MM.1S (cell line): Measurements from ENCODE around the gene MYO1G.

Experiments used
- DNase-seq: peaks from one replicate; pipeline ENCODE4 v3.0.0-alpha.2; 2015
- H2AFZ ChIP-seq: fragments of 300-600 bp; sonication (generic); 2 replicates; pipeline ENCODE4 v1.6.0; 2016; ENCODE audit warnings: antibody characterized with exemption, low read length
- H3F3A ChIP-seq: fragments of 300-600 bp; sonication (generic); 2 replicates; pipeline ENCODE4 v1.6.1; 2016; ENCODE audit warnings: mild to moderate bottlenecking, antibody characterized with exemption, low read length, moderate library complexity, mixed read lengths; ENCODE audit not compliant: insufficient read depth
- H3K27ac ChIP-seq: fragments of 300-600 bp; sonication (generic); 2 replicates; pipeline ENCODE4 v1.5.1; 2016; ENCODE audit warnings: mild to moderate bottlenecking, low read length
- H3K27me3 ChIP-seq: fragments of 300-600 bp; sonication (generic); replicated peaks from 2 replicates; pipeline ENCODE4 v1.6.0; 2016; ENCODE audit warnings: low read length; ENCODE audit not compliant: insufficient read depth
- H3K36me3 ChIP-seq: fragments of 300-600 bp; sonication (generic); replicated peaks from 2 replicates; pipeline ENCODE4 v1.6.1; 2016; ENCODE audit warnings: mild to moderate bottlenecking, low read length, mixed read lengths; ENCODE audit not compliant: insufficient read depth
- H3K4me1 ChIP-seq: fragments of 300-600 bp; sonication (generic); 2 replicates; pipeline ENCODE4 v1.6.1; 2016; ENCODE audit warnings: low read length, mixed read lengths
- H3K4me2 ChIP-seq: fragments of 300-600 bp; sonication (generic); 2 replicates; pipeline ENCODE4 v1.6.0; 2016; ENCODE audit warnings: low read depth, low read length
- H3K4me3 ChIP-seq: fragments of 300-600 bp; sonication (generic); 2 replicates; pipeline ENCODE4 v1.5.1; 2016; ENCODE audit warnings: low read length, mixed read lengths
- H3K79me2 ChIP-seq: fragments of 300-600 bp; sonication (generic); 2 replicates; pipeline ENCODE4 v1.6.1; 2016; ENCODE audit warnings: mixed run types, low read length, mixed read lengths
- H3K9ac ChIP-seq: fragments of 300-600 bp; sonication (generic); 2 replicates; pipeline ENCODE4 v1.6.1; 2016; ENCODE audit warnings: low read length, mixed read lengths
- H3K9me2 ChIP-seq: fragments of 300-600 bp; sonication (generic); replicated peaks from 2 replicates; pipeline ENCODE4 v1.6.1; 2016; ENCODE audit warnings: mild to moderate bottlenecking, low read length, mixed read lengths; ENCODE audit not compliant: insufficient read depth
- H3K9me3 ChIP-seq: fragments of 300-600 bp; sonication (generic); replicated peaks from 2 replicates; pipeline ENCODE4 v1.6.1; 2016; ENCODE audit warnings: mild to moderate bottlenecking, low read length, mixed read lengths; ENCODE audit not compliant: insufficient read depth
- H4K20me1 ChIP-seq: fragments of 300-600 bp; sonication (generic); 2 replicates; pipeline ENCODE4 v1.6.1; 2016; ENCODE audit warnings: mild to moderate bottlenecking, low read length, moderate library complexity, mixed read lengths; ENCODE audit not compliant: insufficient read depth
- CTCF ChIP-seq: fragments of 300-600 bp; sonication (generic); IDR thresholded peaks from 2 replicates; pipeline ENCODE4 v1.5.1; 2016; ENCODE audit warnings: antibody characterized with exemption, low read length, mixed read lengths
- EZH2 ChIP-seq: fragments of 300-600 bp; sonication (generic); optimal IDR thresholded peaks from 2 replicates; pipeline ENCODE3; 2017; ENCODE audit warnings: low read depth, mild to moderate bottlenecking, antibody characterized with exemption, low read length, mixed read lengths
- EZH2phosphoT487 ChIP-seq: fragments of 300-600 bp; sonication (generic); IDR thresholded peaks from 2 replicates; pipeline ENCODE4 v1.6.1; 2018; ENCODE audit warnings: antibody characterized with exemption, low read length

MYO1G gene

DNA sequence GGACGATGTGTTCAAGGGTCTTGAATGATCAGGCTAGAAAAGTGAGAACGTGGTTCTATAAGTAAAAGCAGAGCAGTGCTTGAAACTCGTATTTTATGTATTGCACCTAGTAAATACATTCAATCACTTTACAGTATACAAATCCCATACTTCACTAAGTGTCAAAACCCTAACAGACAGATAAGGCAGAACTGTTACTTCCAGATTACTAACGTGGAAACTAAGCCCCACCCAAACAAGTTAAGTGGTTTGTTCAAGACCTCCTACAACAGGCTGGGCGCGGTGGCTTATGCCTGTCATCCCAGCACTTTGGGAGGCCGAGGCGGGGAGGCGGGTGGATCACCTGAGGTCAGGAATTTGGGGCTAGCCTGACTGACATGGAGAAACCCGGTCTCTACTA lies 9.2 kb upstream of the MYO1G start:
- Histone ChIP-seq H3K79me2 (peaks cover 30% of the 10 kb centered on the region), H3K9me2 (no peaks in the 10 kb centered on the region), H3F3A (peaks cover 24% of the 10 kb centered on the region), H4K20me1 (no peaks in the 10 kb centered on the region), H3K27me3 (no peaks in the 10 kb centered on the region), H3K9me3 (no peaks in the 10 kb centered on the region), H3K9ac (no peak overlapping the region), H3K4me3 (no peak overlapping the region), H3K4me2 (no peak overlapping the region), H3K4me1 (peaks cover 23% of the 10 kb centered on the region), H3K27ac (no peak overlapping the region), H3K36me3 (peaks cover 11% of the 10 kb centered on the region; the same call in 1 of the 2 replicates), H2AFZ (no peak overlapping the region)
- TF ChIP-seq EZH2 = no peak
- no peak for TF ChIP-seq EZH2phosphoT487
- TF ChIP-seq CTCF = no peak
- no peak for DNase-seq

DNA sequence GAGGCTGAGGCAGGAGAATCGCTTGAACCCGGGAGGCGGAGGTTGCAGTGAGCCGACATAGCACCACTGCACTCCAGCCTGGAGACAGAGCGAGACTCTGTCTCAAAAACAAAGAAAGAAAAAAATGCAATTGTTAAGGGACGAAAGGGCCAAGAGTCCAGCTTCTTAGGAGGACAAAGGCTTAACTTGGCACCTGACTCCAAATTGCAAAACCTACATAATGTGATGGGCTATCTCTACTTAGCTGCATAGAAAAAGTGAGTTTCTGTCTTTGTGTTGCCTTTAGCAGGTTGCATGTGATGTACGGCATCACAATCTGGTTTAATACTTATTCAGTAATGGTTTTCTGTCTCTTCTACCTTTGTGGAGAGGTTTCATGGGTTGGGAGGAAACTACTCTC lies 8.6 kb upstream of the MYO1G start:
- Histone ChIP-seq H3K9ac (no peak overlapping the region), H2AFZ (no peak overlapping the region), H3K9me3 (no peaks in the 10 kb centered on the region), H3K9me2 (no peaks in the 10 kb centered on the region), H3K4me1 (peaks cover 26% of the 10 kb centered on the region), H3K36me3 (peaks cover 13% of the 10 kb centered on the region; the same call in 1 of the 2 replicates), H4K20me1 (no peaks in the 10 kb centered on the region), H3K27me3 (no peaks in the 10 kb centered on the region), H3F3A (peaks cover 26% of the 10 kb centered on the region), H3K27ac (no peak overlapping the region), H3K79me2 (peaks cover 30% of the 10 kb centered on the region), H3K4me2 (no peak overlapping the region), H3K4me3 (no peak overlapping the region)
- TF ChIP-seq CTCF (no peak), EZH2phosphoT487 (no peak), EZH2 (no peak)
- no peak for DNase-seq

DNA sequence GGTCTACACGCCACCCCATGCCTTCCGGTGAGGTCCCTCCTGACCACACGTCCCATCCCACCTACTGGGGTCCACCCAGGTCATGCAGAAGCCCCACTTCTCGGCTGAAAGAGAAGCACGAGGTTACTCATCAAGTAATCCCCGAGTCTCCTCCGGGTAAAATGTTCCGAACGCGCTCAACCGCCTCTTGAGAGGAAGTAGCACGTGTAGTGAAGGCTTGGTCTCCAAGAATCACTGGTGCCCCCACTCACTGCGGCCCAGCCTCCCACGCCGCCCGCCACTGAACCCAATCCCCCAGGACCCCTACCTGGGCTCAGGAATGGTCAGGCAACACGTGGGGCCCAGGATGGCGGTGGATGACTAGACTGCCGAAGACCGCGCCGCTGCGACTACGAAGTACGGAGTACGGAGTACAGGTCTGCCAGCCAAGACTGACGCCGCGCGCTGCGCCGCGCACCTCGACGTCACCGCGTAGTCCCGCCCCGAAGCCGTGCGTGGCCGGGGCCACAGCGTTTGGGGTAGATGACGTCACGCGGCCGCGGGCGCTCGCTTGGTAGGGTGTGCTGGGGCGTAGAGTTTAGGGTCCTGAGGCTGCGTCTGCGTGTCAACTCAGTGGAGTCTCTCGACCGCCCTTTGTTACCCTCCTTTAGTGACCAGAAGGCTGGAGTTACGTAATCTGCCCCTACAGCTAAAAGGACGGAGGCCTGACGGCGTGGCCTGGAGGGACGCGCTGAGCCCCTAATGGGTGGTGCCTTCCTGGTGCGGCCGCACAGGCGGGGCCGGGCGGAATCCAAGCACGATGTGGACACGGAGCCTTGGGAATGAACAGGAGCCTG lies 7.6 kb upstream of the MYO1G start:
- Histone ChIP-seq H2AFZ (peak overlapping the region; percentile 53; the same call in 1 of the 2 replicates), H3K9me3 (no peaks in the 10 kb centered on the region), H3K4me1 (peaks cover 31% of the 10 kb centered on the region), H4K20me1 (no peaks in the 10 kb centered on the region), H3K9me2 (no peaks in the 10 kb centered on the region), H3K79me2 (peaks cover 30% of the 10 kb centered on the region), H3K27me3 (no peaks in the 10 kb centered on the region), H3K36me3 (peaks cover 13% of the 10 kb centered on the region; the same call in 1 of the 2 replicates), H3F3A (peaks cover 31% of the 10 kb centered on the region), H3K27ac (peak overlapping the region; percentile 51), H3K9ac (peak overlapping the region; percentile 84), H3K4me2 (peak overlapping the region; percentile 85), H3K4me3 (peak overlapping the region; percentile 78)
- TF ChIP-seq CTCF (no peak), EZH2phosphoT487 (no peak), EZH2 (no peak)
- peak; percentile 85 for DNase-seq
